ENCODE results near the gene CFB.

The CFB gene

DNA sequence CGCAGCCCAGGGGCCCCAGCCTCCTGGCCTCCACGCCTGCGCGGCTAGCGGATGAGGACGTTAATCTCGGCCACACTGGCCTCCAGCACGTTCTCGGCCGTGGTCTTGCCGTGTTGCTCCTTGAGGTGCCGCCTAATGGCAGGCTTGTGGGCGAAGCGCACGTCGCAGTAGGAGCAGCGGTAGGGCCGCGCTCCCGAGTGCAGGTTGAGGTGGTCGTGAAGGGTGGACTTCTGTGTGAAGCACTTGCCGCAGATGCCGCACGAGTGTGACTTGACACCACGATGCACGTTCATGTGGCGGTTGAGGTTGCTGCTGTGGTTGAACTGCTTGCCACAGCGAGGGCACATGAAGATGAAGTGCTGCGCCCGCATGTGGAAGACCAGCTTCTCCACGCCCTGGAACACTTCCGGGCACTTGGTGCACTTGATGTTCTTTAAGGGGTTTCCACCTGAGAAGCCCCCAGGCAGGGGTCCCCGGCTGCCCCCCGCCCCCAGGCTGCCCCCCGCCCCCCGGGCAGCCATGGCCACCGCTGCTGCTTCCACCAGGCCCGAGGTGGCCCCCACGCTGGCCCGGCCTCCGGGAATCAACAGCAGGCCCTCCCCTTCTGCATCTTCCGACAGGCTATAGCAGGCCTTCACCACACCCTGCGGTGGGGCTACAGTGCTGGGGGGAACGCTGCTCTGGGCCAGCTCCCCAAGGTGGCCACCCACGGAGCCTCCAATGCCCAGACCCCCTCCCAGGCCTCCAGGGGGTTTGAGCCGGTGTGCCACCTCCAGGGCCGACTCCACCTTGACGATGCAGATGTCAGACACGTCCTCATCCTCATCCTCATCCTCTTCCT is 45.8 kb upstream of the CFB start:
- TF ChIP-seq, protein P1, sequence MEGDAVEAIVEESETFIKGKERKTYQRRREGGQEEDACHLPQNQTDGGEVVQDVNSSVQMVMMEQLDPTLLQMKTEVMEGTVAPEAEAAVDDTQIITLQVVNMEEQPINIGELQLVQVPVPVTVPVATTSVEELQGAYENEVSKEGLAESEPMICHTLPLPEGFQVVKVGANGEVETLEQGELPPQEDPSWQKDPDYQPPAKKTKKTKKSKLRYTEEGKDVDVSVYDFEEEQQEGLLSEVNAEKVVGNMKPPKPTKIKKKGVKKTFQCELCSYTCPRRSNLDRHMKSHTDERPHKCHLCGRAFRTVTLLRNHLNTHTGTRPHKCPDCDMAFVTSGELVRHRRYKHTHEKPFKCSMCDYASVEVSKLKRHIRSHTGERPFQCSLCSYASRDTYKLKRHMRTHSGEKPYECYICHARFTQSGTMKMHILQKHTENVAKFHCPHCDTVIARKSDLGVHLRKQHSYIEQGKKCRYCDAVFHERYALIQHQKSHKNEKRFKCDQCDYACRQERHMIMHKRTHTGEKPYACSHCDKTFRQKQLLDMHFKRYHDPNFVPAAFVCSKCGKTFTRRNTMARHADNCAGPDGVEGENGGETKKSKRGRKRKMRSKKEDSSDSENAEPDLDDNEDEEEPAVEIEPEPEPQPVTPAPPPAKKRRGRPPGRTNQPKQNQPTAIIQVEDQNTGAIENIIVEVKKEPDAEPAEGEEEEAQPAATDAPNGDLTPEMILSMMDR (IDR thresholded peaks at IDR 0.05; ENCODE audit: low read depth, low read length, missing control alignments) = no peak
- no peak overlapping the region for H3K4me3 ChIP-seq (replicated peaks; ENCODE audit: low read depth, low read length)
- DNase-seq (ENCODE audit: extremely low read depth, low read depth) = no peak

GRCh38 chr6:31900917-31901414 is 44.9 kb upstream of the CFB start:
- TF ChIP-seq, protein P1 (IDR thresholded peaks at IDR 0.05; ENCODE audit: low read depth, low read length, missing control alignments) = no peak
- DNase-seq (ENCODE audit: extremely low read depth, low read depth) = no peak
- peak overlapping the region; percentile 50 for H3K4me3 ChIP-seq (replicated peaks; ENCODE audit: low read depth, low read length)

DNA sequence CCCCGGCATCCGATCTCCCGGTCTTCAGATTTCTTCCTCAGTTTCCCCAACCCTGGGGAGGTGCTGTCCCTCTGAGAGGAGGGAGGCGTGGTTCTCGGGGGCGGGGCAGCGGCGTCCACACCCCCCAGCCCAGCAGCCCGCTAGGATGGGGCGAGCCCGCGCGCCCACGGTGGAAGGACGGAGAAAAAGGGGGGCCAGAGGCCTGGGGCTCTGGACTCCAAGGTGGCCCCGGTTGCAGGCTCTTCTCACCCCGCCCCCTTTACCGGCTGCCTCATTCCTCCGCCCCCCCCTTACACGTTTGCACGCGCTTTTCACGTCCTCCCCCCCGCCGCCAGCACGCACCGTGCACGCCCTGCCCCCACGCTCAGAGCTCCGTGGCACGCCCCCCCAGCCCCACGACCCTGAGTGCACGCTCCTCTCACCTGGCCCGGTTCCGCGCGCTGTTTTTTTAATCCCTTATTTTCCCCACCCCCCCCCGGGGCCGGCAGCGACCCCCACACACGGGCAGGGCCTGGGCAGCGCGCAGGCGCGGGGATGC is 44.4 kb upstream of the CFB start:
- peak overlapping the region; percentile 50 for H3K4me3 ChIP-seq (replicated peaks; ENCODE audit: low read depth, low read length)
- DNase-seq (ENCODE audit: extremely low read depth, low read depth) = no peak
- TF ChIP-seq, protein P1 (IDR thresholded peaks at IDR 0.05; ENCODE audit: low read depth, low read length, missing control alignments) = no peak

DNA sequence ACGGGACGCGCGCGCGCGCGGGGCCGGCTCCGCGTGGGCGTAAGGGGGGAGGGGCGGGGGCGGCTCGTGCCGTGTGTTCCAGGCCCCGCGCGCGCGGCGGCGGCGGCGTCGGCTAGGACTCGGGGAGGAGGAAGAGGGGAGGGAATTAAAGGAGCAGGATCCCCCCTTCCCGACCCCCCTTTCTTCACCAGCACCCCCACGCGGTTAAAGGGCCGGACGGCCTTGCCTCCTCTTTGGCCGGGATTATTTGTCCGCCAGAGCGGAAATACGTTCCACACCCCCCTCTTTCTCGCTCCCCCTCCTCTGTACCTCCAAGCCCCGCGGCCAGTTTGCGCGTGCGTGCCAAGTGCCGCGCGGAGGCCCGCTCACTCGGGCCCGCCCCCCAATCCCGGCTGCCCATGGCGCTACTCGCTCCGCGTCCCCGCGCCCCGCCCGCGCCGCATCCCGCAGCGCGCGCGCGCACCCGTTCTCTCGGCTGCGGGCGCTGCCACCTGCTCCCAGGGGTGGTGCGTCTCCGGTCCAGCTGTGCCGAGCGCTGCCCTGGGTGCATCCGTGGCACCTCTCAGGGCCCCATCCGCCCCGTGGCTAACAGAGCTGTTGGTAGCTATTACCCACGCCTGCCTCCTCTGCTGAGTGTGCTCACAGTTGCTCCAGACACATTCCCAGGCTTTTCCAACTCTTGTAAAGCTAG is 43.8 kb upstream of the CFB start, which contains the start of gene ZBTB12:
ZBTB12 (minus strand) TSS at position 134 of the 691 bp plus-strand sequence. CDS start 781 bp downstream, outside the sequence.
- TF ChIP-seq, protein P1 (IDR thresholded peaks at IDR 0.05; ENCODE audit: low read depth, low read length, missing control alignments) = no peak
- DNase-seq (ENCODE audit: extremely low read depth, low read depth) = peak; percentile 86
- peak within 1 kb of the TSS; percentile 50 for H3K4me3 ChIP-seq (replicated peaks; ENCODE audit: low read depth, low read length)

GRCh38 chr6:31903957-31904356 is 41.9 kb upstream of the CFB start:
- no peak overlapping the region for H3K4me3 ChIP-seq (replicated peaks; ENCODE audit: low read depth, low read length)
- no peak for DNase-seq (ENCODE audit: extremely low read depth, low read depth)
- TF ChIP-seq, protein P1 (IDR thresholded peaks at IDR 0.05; ENCODE audit: low read depth, low read length, missing control alignments) = no peak

- no peak overlapping the region for H3K4me3 ChIP-seq (replicated peaks; ENCODE audit: low read depth, low read length)
- DNase-seq (ENCODE audit: extremely low read depth, low read depth) = no peak
- TF ChIP-seq, protein P1 (IDR thresholded peaks at IDR 0.05; ENCODE audit: low read depth, low read length, missing control alignments) = no peak
These were observed 40.9 kb upstream of the CFB start for GRCh38 chr6:31905041-31905440.
